Peyer's patch (tissue), 4 donors: Measurements from ENCODE around the gene GC. TPM values are rescaled to one million over a fixed set of nuclear protein-coding genes. Genes with fewer than 3 reads are reported as not detected.

Experiments
- DNase-seq, 3 donors: peaks; one replicate each; pipeline ENCODE4 v3.0.0-alpha.2; 2017 to 2019
- H3K27ac ChIP-seq, 4 donors: fragments of 200-600 bp; sonication (generic); one replicate each; pipeline ENCODE4 v1.5.1; 2016 to 2019
- H3K27me3 ChIP-seq, 2 donors: fragments of 200-600 bp; sonication (generic); one replicate each; pipeline ENCODE4 v1.5.1; 2019
- H3K36me3 ChIP-seq, 3 donors: fragments of 200-600 bp; sonication (generic); one replicate each; pipeline ENCODE4 v1.5.1; 2016 to 2019
- H3K4me1 ChIP-seq, 4 donors: fragments of 200-600 bp; sonication (generic); one replicate each; pipeline ENCODE4 v1.5.1; 2016 to 2019
- H3K4me3 ChIP-seq, 4 donors: fragments of 200-600 bp; sonication (generic); 1 replicate in 3 of 4; 2 replicates in 1 of 4; pipeline ENCODE4 v1.5.1; 2016 to 2019; ENCODE audit warnings: mild to moderate bottlenecking in 1 of 4
- H3K9me3 ChIP-seq, 4 donors: fragments of 200-600 bp; sonication (generic); one replicate each; pipeline ENCODE4 v1.5.1; 2016 to 2019; ENCODE audit warnings: mild to moderate bottlenecking in 1 of 4
- CTCF ChIP-seq, 6 experiments: fragments of 450-650 bp in 4 of 6; fragments of 200-600 bp in 2 of 6; sonication (generic) in 1 of 6; IDR thresholded peaks; one replicate each; pipeline ENCODE4 v1.5.1; 2017 to 2019; ENCODE audit warnings: antibody characterized with exemption in 6 of 6, mild to moderate bottlenecking in 3 of 6, moderate library complexity in 1 of 6
- POLR2A ChIP-seq, 2 donors: fragments of 450-650 bp; IDR thresholded peaks; one replicate each; pipeline ENCODE4 v1.5.1; 2017; ENCODE audit warnings: antibody characterized with exemption in 2 of 2, mild to moderate bottlenecking in 2 of 2, moderate library complexity in 2 of 2
- total RNA-seq, 4 donors: library from RNA; depleted of rRNA; stranded (reverse); fragments of >200 nt; gene quantifications; one replicate each; pipeline ENCODE4 v1.1.0, GENCODE V29; 2016

The GC gene
- total RNA-seq, 4 donors from 2014 or later = not detected

DNA sequence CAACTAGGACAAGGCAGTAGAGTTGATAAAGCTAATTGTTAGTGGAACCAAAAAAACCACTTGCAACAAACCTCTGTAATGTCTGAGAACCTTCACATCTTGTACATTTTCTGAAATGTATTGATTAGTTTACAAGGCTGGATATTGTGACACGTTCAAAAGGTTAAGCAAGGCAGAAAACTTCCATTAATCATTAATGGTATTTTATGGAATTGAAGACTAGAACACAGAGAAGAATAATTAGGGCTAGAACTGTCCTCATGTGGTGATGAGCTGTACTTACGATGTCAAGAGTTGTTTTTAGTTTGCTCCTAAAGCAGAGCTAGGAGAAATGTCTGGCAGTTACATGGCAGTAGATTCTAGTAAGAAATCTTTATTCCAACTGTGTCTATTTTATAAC is 12.3 kb downstream of the GC start:
- Histone ChIP-seq H3K27me3 (no peaks in the 10 kb centered on the region), H3K36me3 (no peaks in the 10 kb centered on the region), H3K27ac (no peak overlapping the region), H3K9me3 (no peaks in the 10 kb centered on the region), H3K4me3 (no peak overlapping the region), H3K4me1 (no peaks in the 10 kb centered on the region)
- DNase-seq = no peak
- no peak for TF ChIP-seq CTCF (IDR thresholded peaks at IDR 0.05)
- no peak for TF ChIP-seq POLR2A (IDR thresholded peaks at IDR 0.05)

- Histone ChIP-seq H3K36me3 (no peaks in the 10 kb centered on the region), H3K9me3 (no peaks in the 10 kb centered on the region), H3K4me1 (no peaks in the 10 kb centered on the region), H3K27ac (no peak overlapping the region), H3K4me3 (no peak overlapping the region), H3K27me3 (no peaks in the 10 kb centered on the region)
- no peak for DNase-seq
- TF ChIP-seq CTCF (IDR thresholded peaks at IDR 0.05) = no peak
- TF ChIP-seq POLR2A (IDR thresholded peaks at IDR 0.05) = no peak
Measured at GRCh38 chr4:71769434-71769833, 14.4 kb downstream of the GC start.

DNA sequence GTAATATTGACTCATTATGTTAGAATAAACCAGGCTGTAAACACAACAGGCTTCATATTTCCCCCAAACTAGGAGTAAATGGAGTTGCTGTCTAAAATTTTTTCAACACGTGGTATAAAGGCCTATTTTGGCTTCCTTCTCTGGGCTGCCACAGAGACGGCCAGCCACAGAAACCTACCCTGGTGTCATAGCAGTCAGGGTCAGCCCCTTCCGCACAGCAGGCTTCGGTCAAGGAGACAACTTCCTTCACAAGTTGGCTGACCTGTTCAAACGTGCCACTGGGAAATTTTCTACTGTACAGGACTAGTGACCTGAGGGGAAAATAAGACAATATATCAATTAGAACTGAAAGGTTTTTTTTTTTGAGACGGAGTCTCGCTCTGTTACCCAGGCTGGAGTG is 15.8 kb downstream of the GC start:
- DNase-seq = no peak
- Histone ChIP-seq H3K27me3 (no peaks in the 10 kb centered on the region), H3K27ac (no peak overlapping the region), H3K4me3 (no peak overlapping the region), H3K4me1 (no peaks in the 10 kb centered on the region), H3K36me3 (no peaks in the 10 kb centered on the region), H3K9me3 (no peaks in the 10 kb centered on the region)
- TF ChIP-seq POLR2A (IDR thresholded peaks at IDR 0.05) = no peak
- TF ChIP-seq CTCF (IDR thresholded peaks at IDR 0.05) = no peak

GRCh38 chr4:71765821-71766383 is 18.0 kb downstream of the GC start:
- Histone ChIP-seq H3K4me1 (no peaks in the 10 kb centered on the region), H3K9me3 (no peaks in the 10 kb centered on the region), H3K27me3 (no peaks in the 10 kb centered on the region), H3K36me3 (no peaks in the 10 kb centered on the region), H3K4me3 (no peak overlapping the region), H3K27ac (no peak overlapping the region)
- TF ChIP-seq CTCF (IDR thresholded peaks at IDR 0.05) (no peak), POLR2A (IDR thresholded peaks at IDR 0.05) (no peak)
- no peak for DNase-seq

DNA sequence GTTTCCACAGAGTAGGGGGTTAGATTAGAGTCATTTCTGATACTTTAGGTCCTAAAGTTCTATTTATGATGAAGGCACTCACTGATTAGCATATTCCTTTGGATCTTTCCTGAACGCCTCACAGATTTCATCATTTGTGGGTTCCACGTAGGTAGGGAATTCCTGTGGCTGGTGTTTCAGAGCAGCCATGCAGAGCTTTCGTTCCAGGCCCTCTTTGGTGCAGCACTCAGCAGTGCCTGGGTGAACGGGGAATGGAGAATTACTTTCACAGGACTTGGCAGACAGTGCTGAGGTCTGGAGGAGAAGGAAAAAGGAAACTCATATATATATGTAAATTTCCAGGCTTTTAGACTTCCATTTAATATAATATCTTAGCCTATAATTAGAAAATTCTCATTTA is 18.5 kb downstream of the GC start:
- no peaks in the 10 kb centered on the region for H3K36me3 ChIP-seq
- TF ChIP-seq POLR2A (IDR thresholded peaks at IDR 0.05) (no peak), CTCF (IDR thresholded peaks at IDR 0.05) (no peak)
- no peak overlapping the region for H3K27ac ChIP-seq
- H3K9me3 ChIP-seq = no peaks in the 10 kb centered on the region
- H3K4me1 ChIP-seq = no peaks in the 10 kb centered on the region
- H3K27me3 ChIP-seq = no peaks in the 10 kb centered on the region
- H3K4me3 ChIP-seq = no peak overlapping the region
- DNase-seq = no peak
